K562 (cell line): Measurements from ENCODE around the gene RPL7A. TPM values are rescaled to one million over a fixed set of nuclear protein-coding genes. Genes with fewer than 3 reads are reported as not detected.

Experiments used
- FOXA1 ChIP-seq: fragments of 450-650 bp; IDR thresholded peaks from 2 replicates; pipeline ENCODE4 v1.6.1; 2016; ENCODE audit warnings: mild to moderate bottlenecking, borderline replicate concordance
- KLF1 ChIP-seq: fragments of 450-650 bp; IDR thresholded peaks from 2 replicates; pipeline ENCODE4 v1.6.1; 2016; ENCODE audit warnings: missing genetic modification characterization, missing compliant biosample characterization
- MYNN ChIP-seq, 2 experiments: sonication (generic); formaldehyde crosslinking in 1 of 2; IDR thresholded peaks; 2 replicates each; pipeline versions ENCODE4 v1.5.0 to v1.6.1; 2016 to 2020; ENCODE audit warnings: antibody characterized with exemption in 1 of 2, missing genetic modification reagents in 1 of 2
- NFE2L1 ChIP-seq: fragments of 450-650 bp; IDR thresholded peaks from 2 replicates; pipeline ENCODE4 v1.6.1; 2016; ENCODE audit warnings: missing genetic modification characterization, low read depth, mild to moderate bottlenecking, missing compliant biosample characterization, moderate library complexity, borderline replicate concordance
- NONO ChIP-seq, 2 experiments: fragments of 200-400 bp in 1 of 2; fragments of 450-650 bp in 1 of 2; formaldehyde crosslinking in 1 of 2; IDR thresholded peaks; 2 replicates each; pipeline ENCODE4 v1.6.1; 2017; ENCODE audit warnings: low read depth in 2 of 2, mild to moderate bottlenecking in 2 of 2, moderate library complexity in 2 of 2, low read length in 1 of 2
- PTBP1 ChIP-seq: fragments of 200-400 bp; formaldehyde crosslinking; IDR thresholded peaks from 2 replicates; pipeline ENCODE4 v1.6.1; 2017; ENCODE audit warnings: low read depth, low read length
- ZNF224 ChIP-seq: sonication (generic); formaldehyde crosslinking; IDR thresholded peaks from 2 replicates; pipeline ENCODE4 v1.8.0; 2022; ENCODE audit warnings: mild to moderate bottlenecking, missing genetic modification reagents
- ZNF79 ChIP-seq: fragments of 250-450 bp; sonication (Bioruptor Pico); IDR thresholded peaks from 2 replicates; pipeline ENCODE4 v1.4.0; 2020; ENCODE audit warnings: low read depth, mild to moderate bottlenecking, moderate library complexity
- polyA plus RNA-seq, 8 experiments: library from polyadenylated mRNA; depleted of rRNA in 4 of 8; stranded (reverse) in 5 of 8; unstranded in 3 of 8; fragments of >200 nt; fragmentation: Nextera tagmentation in 2 of 8; fragmentation: Illumina TruSeq in 1 of 8; extraction: Ambion mirVana in 2 of 8; extraction: Trizol in 1 of 8; gene quantifications; 2 replicates each; pipeline versions ENCODE4 v1.2.1 to v1.2.3, GENCODE V29; 2011 to 2014; ENCODE audit warnings: inconsistent platforms in 1 of 8, missing spikeins in 1 of 8
- total RNA-seq, 7 experiments: library from RNA; depleted of rRNA in 6 of 7; stranded (reverse); fragments of >200 nt in 6 of 7; fragmentation: Illumina TruSeq in 2 of 7; extraction: Trizol in 2 of 7; gene quantifications; 2 replicates each; pipeline versions ENCODE4 v1.2.1 to v1.2.3, GENCODE V29; 2011 to 2021; ENCODE audit warnings: low replicate concordance in 1 of 7
- TF ChIP-seq, protein P1 (sequence below), 2 experiments: fragments of 150-350 bp in 1 of 2; IDR thresholded peaks; 2 replicates each; pipeline ENCODE4 v1.6.1; 2012 to 2016; ENCODE audit warnings: low read depth in 2 of 2, low read length in 2 of 2, mild to moderate bottlenecking in 1 of 2, moderate library complexity in 1 of 2
- TF ChIP-seq, protein P2 (sequence below): fragments of 450-650 bp; IDR thresholded peaks from 2 replicates; pipeline ENCODE4 v1.6.1; 2017; ENCODE audit warnings: antibody characterized with exemption, mild to moderate bottlenecking
- TF ChIP-seq, protein P3 (sequence below): sonication (generic); formaldehyde crosslinking; IDR thresholded peaks from 2 replicates; pipeline ENCODE4 v1.8.0; 2023; ENCODE audit warnings: mild to moderate bottlenecking, missing genetic modification reagents
- TF ChIP-seq, protein P4 (sequence below): fragments of 450-650 bp; formaldehyde crosslinking; IDR thresholded peaks from 2 replicates; pipeline ENCODE4 v1.4.0; 2020; ENCODE audit warnings: mild to moderate bottlenecking, moderate library complexity
- TF ChIP-seq, protein P5 (sequence below): fragments of 250-450 bp; sonication (Bioruptor Pico); IDR thresholded peaks from 2 replicates; pipeline ENCODE4 v1.8.0; 2022; ENCODE audit warnings: inconsistent platforms

The RPL7A gene
- total and polyA plus RNA-seq, 9 of the 15 experiments (the other 6 are each of a cell fraction or from before 2014, with no cell fraction given), result 1,935 to 3,760 (median 2,652) TPM

DNA sequence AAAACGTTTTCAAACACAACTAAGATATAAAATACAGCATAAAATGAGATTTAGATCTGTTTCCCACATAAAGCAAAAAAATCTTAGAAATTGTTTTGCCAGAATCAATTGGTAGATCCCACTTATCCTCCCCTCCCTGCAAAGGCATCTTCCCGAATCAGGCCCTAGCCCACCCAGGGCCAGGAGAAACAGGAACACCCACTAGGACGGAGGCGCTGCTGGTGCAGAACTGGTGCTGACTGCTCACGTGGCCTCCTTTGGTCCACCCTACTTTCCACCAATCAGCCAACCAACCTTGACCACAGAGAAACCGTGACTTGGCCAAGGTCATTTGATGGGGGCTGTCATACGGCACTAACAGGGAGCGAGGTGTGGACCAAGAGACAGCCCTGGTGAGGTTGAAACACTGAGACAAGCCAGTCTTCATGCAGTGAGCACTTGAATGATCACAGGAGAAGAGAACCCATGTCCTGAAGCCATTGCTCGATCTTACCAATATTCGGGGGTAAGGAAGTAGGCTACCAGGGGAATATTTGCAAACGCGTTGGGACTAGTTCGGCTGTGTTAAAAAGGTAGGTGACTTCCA lies 13.6 kb downstream of the RPL7A start (continued):
- TF ChIP-seq, protein P1, sequence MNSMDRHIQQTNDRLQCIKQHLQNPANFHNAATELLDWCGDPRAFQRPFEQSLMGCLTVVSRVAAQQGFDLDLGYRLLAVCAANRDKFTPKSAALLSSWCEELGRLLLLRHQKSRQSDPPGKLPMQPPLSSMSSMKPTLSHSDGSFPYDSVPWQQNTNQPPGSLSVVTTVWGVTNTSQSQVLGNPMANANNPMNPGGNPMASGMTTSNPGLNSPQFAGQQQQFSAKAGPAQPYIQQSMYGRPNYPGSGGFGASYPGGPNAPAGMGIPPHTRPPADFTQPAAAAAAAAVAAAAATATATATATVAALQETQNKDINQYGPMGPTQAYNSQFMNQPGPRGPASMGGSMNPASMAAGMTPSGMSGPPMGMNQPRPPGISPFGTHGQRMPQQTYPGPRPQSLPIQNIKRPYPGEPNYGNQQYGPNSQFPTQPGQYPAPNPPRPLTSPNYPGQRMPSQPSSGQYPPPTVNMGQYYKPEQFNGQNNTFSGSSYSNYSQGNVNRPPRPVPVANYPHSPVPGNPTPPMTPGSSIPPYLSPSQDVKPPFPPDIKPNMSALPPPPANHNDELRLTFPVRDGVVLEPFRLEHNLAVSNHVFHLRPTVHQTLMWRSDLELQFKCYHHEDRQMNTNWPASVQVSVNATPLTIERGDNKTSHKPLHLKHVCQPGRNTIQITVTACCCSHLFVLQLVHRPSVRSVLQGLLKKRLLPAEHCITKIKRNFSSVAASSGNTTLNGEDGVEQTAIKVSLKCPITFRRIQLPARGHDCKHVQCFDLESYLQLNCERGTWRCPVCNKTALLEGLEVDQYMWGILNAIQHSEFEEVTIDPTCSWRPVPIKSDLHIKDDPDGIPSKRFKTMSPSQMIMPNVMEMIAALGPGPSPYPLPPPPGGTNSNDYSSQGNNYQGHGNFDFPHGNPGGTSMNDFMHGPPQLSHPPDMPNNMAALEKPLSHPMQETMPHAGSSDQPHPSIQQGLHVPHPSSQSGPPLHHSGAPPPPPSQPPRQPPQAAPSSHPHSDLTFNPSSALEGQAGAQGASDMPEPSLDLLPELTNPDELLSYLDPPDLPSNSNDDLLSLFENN (IDR thresholded peaks at IDR 0.05; ENCODE audit: low read depth in 2 of 2, low read length in 2 of 2), result no peak
- TF ChIP-seq, protein P2, sequence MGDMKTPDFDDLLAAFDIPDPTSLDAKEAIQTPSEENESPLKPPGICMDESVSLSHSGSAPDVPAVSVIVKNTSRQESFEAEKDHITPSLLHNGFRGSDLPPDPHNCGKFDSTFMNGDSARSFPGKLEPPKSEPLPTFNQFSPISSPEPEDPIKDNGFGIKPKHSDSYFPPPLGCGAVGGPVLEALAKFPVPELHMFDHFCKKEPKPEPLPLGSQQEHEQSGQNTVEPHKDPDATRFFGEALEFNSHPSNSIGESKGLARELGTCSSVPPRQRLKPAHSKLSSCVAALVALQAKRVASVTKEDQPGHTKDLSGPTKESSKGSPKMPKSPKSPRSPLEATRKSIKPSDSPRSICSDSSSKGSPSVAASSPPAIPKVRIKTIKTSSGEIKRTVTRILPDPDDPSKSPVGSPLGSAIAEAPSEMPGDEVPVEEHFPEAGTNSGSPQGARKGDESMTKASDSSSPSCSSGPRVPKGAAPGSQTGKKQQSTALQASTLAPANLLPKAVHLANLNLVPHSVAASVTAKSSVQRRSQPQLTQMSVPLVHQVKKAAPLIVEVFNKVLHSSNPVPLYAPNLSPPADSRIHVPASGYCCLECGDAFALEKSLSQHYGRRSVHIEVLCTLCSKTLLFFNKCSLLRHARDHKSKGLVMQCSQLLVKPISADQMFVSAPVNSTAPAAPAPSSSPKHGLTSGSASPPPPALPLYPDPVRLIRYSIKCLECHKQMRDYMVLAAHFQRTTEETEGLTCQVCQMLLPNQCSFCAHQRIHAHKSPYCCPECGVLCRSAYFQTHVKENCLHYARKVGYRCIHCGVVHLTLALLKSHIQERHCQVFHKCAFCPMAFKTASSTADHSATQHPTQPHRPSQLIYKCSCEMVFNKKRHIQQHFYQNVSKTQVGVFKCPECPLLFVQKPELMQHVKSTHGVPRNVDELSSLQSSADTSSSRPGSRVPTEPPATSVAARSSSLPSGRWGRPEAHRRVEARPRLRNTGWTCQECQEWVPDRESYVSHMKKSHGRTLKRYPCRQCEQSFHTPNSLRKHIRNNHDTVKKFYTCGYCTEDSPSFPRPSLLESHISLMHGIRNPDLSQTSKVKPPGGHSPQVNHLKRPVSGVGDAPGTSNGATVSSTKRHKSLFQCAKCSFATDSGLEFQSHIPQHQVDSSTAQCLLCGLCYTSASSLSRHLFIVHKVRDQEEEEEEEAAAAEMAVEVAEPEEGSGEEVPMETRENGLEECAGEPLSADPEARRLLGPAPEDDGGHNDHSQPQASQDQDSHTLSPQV, result no peak
- TF ChIP-seq MYNN (IDR thresholded peaks at IDR 0.05) (peak; percentile 61; the same call in 1 of the 2 replicates), MYNN (CRISPR knock-in tag; IDR thresholded peaks at IDR 0.05) (no peak), NONO (IDR thresholded peaks at IDR 0.05; ENCODE audit: low read depth in 2 of 2, low read length in 1 of 2) (no peak), ZNF224 (CRISPR knock-in tag) (no peak), KLF1 (tag) (no peak), ZNF79 (CRISPR knock-in tag) (no peak), PTBP1 (no peak), NFE2L1 (tag) (no peak), FOXA1 (no peak)
- TF ChIP-seq, protein P3, sequence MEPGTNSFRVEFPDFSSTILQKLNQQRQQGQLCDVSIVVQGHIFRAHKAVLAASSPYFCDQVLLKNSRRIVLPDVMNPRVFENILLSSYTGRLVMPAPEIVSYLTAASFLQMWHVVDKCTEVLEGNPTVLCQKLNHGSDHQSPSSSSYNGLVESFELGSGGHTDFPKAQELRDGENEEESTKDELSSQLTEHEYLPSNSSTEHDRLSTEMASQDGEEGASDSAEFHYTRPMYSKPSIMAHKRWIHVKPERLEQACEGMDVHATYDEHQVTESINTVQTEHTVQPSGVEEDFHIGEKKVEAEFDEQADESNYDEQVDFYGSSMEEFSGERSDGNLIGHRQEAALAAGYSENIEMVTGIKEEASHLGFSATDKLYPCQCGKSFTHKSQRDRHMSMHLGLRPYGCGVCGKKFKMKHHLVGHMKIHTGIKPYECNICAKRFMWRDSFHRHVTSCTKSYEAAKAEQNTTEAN (CRISPR knock-in tag), result no peak
- TF ChIP-seq, protein P4, sequence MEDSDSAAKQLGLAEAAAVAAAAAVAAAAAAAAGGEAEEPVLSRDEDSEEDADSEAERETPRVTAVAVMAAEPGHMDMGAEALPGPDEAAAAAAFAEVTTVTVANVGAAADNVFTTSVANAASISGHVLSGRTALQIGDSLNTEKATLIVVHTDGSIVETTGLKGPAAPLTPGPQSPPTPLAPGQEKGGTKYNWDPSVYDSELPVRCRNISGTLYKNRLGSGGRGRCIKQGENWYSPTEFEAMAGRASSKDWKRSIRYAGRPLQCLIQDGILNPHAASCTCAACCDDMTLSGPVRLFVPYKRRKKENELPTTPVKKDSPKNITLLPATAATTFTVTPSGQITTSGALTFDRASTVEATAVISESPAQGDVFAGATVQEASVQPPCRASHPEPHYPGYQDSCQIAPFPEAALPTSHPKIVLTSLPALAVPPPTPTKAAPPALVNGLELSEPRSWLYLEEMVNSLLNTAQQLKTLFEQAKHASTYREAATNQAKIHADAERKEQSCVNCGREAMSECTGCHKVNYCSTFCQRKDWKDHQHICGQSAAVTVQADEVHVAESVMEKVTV (CRISPR knock-in tag), result no peak
- TF ChIP-seq, protein P5, sequence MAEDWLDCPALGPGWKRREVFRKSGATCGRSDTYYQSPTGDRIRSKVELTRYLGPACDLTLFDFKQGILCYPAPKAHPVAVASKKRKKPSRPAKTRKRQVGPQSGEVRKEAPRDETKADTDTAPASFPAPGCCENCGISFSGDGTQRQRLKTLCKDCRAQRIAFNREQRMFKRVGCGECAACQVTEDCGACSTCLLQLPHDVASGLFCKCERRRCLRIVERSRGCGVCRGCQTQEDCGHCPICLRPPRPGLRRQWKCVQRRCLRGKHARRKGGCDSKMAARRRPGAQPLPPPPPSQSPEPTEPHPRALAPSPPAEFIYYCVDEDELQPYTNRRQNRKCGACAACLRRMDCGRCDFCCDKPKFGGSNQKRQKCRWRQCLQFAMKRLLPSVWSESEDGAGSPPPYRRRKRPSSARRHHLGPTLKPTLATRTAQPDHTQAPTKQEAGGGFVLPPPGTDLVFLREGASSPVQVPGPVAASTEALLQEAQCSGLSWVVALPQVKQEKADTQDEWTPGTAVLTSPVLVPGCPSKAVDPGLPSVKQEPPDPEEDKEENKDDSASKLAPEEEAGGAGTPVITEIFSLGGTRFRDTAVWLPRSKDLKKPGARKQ (CRISPR knock-in tag), result no peak
